Heart left ventricle (tissue), 13 donors: ENCODE measurements around the gene SORCS2.

ENCODE experiments used
- POLR2A ChIP-seq, 2 donors: fragments of 450-650 bp; IDR thresholded peaks; one replicate each; pipeline ENCODE4 v1.6.1; 2017; ENCODE audit warnings: antibody characterized with exemption in 2 of 2, mild to moderate bottlenecking in 2 of 2, moderate library complexity in 2 of 2
- TF ChIP-seq, protein P1 (sequence below), 12 donors: fragments of 200-600 bp; sonication (generic) in 4 of 12; IDR thresholded peaks; one replicate each; pipeline versions ENCODE4 v1.5.0 to v1.8.0; 2018 to 2022; ENCODE audit warnings: antibody characterized with exemption in 12 of 12, mild to moderate bottlenecking in 5 of 12
- donor health status: ischemic (EF 13 %, LVEDD 7.1; RV severe dilation, severe dysfunction).
- donor health status: DM: no; HTN: yes; CAD: no.
- donor health status: DM: no; HTN: no; CAD: no.
- donor health status: ischemic (EF 25% LVEDD 6.9; RV normal size, moderate dysfunction).
- donor health status: ischemic (EF 25% LVEDD 5.7; RV mildly dilated, moderate dysfunction).
- donor health status: ischemic (EF 35%, LVEDD 5.7; RV mildly dilated, moderate dysfunction).
- donor health status: nonischemic (EF 11% LVEDD 7.7; RV severe dilation, severe dysfunction).
- donor health status: DM: yes; HTN: yes; CAD: no.
- donor health status: PGD.
- donor health status: ischemic (EF 29% LVEDD 5.4; RV normal size, mild dysfunction).
- donor health status: nonischemic (EF 23%, LVEDD 6.1; RV moderate dilation, normal function).

DNA sequence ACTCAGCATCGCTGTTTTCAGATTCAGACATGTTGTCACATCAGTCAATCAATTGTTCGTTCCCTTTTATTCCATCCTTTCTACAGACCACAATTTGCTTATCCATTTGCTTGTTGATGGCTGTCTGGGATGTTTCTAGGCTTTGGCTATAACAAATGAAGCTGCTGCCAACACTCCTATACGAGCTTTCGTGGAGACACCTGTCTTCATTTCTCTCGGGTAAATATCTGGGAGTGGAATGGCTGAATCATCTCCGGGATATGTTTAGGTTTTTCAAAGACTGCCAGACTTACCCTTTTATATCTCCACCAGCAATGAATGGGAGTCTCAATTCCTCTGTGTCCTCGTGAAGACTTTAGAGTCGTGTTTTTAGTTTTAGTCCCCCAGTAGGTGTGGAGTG is 118.9 kb downstream of the SORCS2 start:
- TF ChIP-seq, protein P1, sequence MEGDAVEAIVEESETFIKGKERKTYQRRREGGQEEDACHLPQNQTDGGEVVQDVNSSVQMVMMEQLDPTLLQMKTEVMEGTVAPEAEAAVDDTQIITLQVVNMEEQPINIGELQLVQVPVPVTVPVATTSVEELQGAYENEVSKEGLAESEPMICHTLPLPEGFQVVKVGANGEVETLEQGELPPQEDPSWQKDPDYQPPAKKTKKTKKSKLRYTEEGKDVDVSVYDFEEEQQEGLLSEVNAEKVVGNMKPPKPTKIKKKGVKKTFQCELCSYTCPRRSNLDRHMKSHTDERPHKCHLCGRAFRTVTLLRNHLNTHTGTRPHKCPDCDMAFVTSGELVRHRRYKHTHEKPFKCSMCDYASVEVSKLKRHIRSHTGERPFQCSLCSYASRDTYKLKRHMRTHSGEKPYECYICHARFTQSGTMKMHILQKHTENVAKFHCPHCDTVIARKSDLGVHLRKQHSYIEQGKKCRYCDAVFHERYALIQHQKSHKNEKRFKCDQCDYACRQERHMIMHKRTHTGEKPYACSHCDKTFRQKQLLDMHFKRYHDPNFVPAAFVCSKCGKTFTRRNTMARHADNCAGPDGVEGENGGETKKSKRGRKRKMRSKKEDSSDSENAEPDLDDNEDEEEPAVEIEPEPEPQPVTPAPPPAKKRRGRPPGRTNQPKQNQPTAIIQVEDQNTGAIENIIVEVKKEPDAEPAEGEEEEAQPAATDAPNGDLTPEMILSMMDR (IDR thresholded peaks at IDR 0.05): no peak
- no peak for TF ChIP-seq POLR2A (IDR thresholded peaks at IDR 0.05)
